Nephron (organoid): ENCODE results near the gene SMIM36.

ENCODE experiments used
- H3K27ac Mint-ChIP-seq, 3 experiments: 2 replicates each; pipeline ENCODE4 v1.8.0; 2020; ENCODE audit warnings: mixed read lengths in 3 of 3, mild to moderate bottlenecking in 2 of 3, moderate library complexity in 1 of 3
- H3K27me3 Mint-ChIP-seq: 2 replicates; pipeline ENCODE4 v1.8.0; 2021; ENCODE audit warnings: low read depth, mild to moderate bottlenecking, moderate library complexity, mixed read lengths
- H3K36me3 Mint-ChIP-seq: 2 replicates; pipeline ENCODE4 v1.8.0; 2020; ENCODE audit warnings: low read depth, mixed read lengths
- H3K4me1 Mint-ChIP-seq: 2 replicates; pipeline ENCODE4 v1.8.0; 2020; ENCODE audit warnings: mixed read lengths
- H3K4me3 Mint-ChIP-seq, 3 experiments: 2 replicates each; pipeline ENCODE4 v1.8.0; 2020; ENCODE audit warnings: mild to moderate bottlenecking in 3 of 3, mixed read lengths in 3 of 3, moderate library complexity in 2 of 3
- H3K9me3 Mint-ChIP-seq: 2 replicates; pipeline ENCODE4 v1.8.0; 2020; ENCODE audit warnings: mixed read lengths
- CTCF ChIP-seq, 3 experiments: fragments of 200-600 bp; sonication (generic); IDR thresholded peaks; one replicate each; pipeline ENCODE4 v1.5.0; 2021; ENCODE audit warnings: antibody characterized with exemption in 3 of 3; ENCODE audit not compliant: unreplicated experiment in 3 of 3

Gene SMIM36

GRCh38 chr17:55463600-55463999 is 47.7 kb downstream of the SMIM36 start:
- Mint-ChIP-seq H3K27ac (no peak overlapping the region), H3K36me3 (no peaks in the 10 kb centered on the region), H3K27me3 (no peaks in the 10 kb centered on the region), H3K4me1 (no peaks in the 10 kb centered on the region), H3K9me3 (peaks cover 3% of the 10 kb centered on the region), H3K4me3 (no peak overlapping the region)
- no peak for TF ChIP-seq CTCF (IDR thresholded peaks at IDR 0.05; ENCODE audit: unreplicated experiment in 3 of 3)

- H3K9me3 Mint-ChIP-seq, result no peaks in the 10 kb centered on the region
- H3K27ac Mint-ChIP-seq, result no peak overlapping the region
- no peaks in the 10 kb centered on the region for H3K4me1 Mint-ChIP-seq
- TF ChIP-seq CTCF (IDR thresholded peaks at IDR 0.05; ENCODE audit: unreplicated experiment in 3 of 3), result no peak
- no peak overlapping the region for H3K4me3 Mint-ChIP-seq
- no peaks in the 10 kb centered on the region for H3K36me3 Mint-ChIP-seq
- H3K27me3 Mint-ChIP-seq, result no peaks in the 10 kb centered on the region
Measured at GRCh38 chr17:55462711-55463110, 48.5 kb downstream of the SMIM36 start.

- Mint-ChIP-seq H3K9me3 (no peaks in the 10 kb centered on the region), H3K4me1 (no peaks in the 10 kb centered on the region), H3K4me3 (no peak overlapping the region), H3K27me3 (no peaks in the 10 kb centered on the region), H3K27ac (no peak overlapping the region), H3K36me3 (no peaks in the 10 kb centered on the region)
- no peak for TF ChIP-seq CTCF (IDR thresholded peaks at IDR 0.05; ENCODE audit: unreplicated experiment in 3 of 3)
Measured at GRCh38 chr17:55462234-55462633, 49.0 kb downstream of the SMIM36 start.

GRCh38 chr17:55458978-55459377 is 52.3 kb downstream of the SMIM36 start:
- H3K9me3 Mint-ChIP-seq, result no peaks in the 10 kb centered on the region
- no peaks in the 10 kb centered on the region for H3K36me3 Mint-ChIP-seq
- peaks cover 24% of the 10 kb centered on the region for H3K4me1 Mint-ChIP-seq
- no peak for TF ChIP-seq CTCF (IDR thresholded peaks at IDR 0.05; ENCODE audit: unreplicated experiment in 3 of 3)
- H3K27me3 Mint-ChIP-seq, result peaks cover 3% of the 10 kb centered on the region
- H3K27ac Mint-ChIP-seq, result no peak overlapping the region
- H3K4me3 Mint-ChIP-seq, result no peak overlapping the region

GRCh38 chr17:55458287-55458900 is 52.9 kb downstream of the SMIM36 start:
- Mint-ChIP-seq H3K4me1 (peaks cover 30% of the 10 kb centered on the region), H3K27me3 (peaks cover 3% of the 10 kb centered on the region), H3K36me3 (no peaks in the 10 kb centered on the region), H3K9me3 (no peaks in the 10 kb centered on the region), H3K27ac (no peak overlapping the region), H3K4me3 (no peak overlapping the region)
- TF ChIP-seq CTCF (IDR thresholded peaks at IDR 0.05; ENCODE audit: unreplicated experiment in 3 of 3), result no peak
